ENCODE measurements around the gene EIF2S1. TPM values are rescaled to one million over a fixed set of nuclear protein-coding genes. Genes with fewer than 3 reads are reported as not detected.
"Not testable (repeated sequence)": the region's sequence is repeated elsewhere in the genome, so short reads cannot be mapped to it uniquely, and the experiment has no call there.

The EIF2S1 gene
- total RNA-seq: 10 to 100 TPM; 93.1 to 98.5 TPM
- 10 to 100 TPM; 79.9 to 91.8 TPM for polyA plus RNA-seq (ENCODE audit: insufficient read length in 2 of 2)
- long read RNA-seq, donor 1, full-length matches to known transcripts: 44 of 44 reads
- long read RNA-seq, donor 1, partial matches to known transcripts: 0 of 44 reads
- long read RNA-seq, donor 1, other reads (novel, unspliced or antisense): 0 of 44 reads
- long read RNA-seq, donor 2, full-length matches to known transcripts: 17 of 17 reads
- long read RNA-seq, donor 2, partial matches to known transcripts: 0 of 17 reads
- long read RNA-seq, donor 2, other reads (novel, unspliced or antisense): 0 of 17 reads
- long read RNA-seq, donor 3, full-length matches to known transcripts: 12 of 12 reads
- long read RNA-seq, donor 3, partial matches to known transcripts: 0 of 12 reads
- long read RNA-seq, donor 3, other reads (novel, unspliced or antisense): 0 of 12 reads
- long read RNA-seq, donor 4, full-length matches to known transcripts: 18 of 18 reads
- long read RNA-seq, donor 4, partial matches to known transcripts: 0 of 18 reads
- long read RNA-seq, donor 4, other reads (novel, unspliced or antisense): 0 of 18 reads

DNA sequence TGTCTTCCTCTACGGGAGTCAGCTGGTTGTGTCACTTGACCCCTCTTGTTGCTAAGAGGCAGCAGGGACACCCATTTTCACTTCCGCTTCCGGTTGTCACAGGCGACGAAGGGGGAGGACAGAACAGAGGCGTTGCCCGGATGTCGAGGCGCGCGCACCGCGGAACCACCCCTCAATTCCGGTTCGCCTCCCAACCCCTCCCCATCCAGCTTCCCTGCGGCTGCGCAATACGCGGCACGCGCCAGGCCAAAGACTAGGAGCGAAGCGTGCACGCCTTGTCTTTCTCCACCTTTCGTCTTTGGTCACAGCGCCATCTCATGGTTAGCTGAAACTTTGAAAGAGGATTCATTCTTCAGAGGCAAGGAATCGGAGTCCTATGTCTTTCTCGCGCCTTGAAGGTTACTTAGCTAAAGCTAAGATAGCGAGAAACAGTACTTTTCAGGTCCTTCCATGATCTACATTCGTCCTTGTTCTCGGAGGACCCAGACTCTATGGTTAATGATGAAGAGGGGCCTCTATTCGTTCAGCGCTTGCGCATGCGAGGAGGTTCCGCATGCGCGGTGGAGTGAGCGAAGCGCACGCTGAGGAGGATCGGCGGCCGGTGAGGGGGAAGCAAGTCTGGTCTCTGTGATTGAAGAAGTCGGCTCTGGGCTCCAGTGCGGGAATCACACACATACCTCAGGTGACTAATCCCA, at the start of gene EIF2S1, which contains the start of gene ATP6V1D:
TSS of gene EIF2S1 (plus strand) at position 554 of the 695 bp plus-strand sequence. CDS start 4,440 bp downstream, outside the sequence.
TSS of gene ATP6V1D (minus strand) at position 30 of the 695 bp plus-strand sequence. CDS start 106 bp downstream, outside the sequence.
- Histone ChIP-seq H3K27me3 (ENCODE audit: control insufficient read depth, insufficient read depth, low read length) (no peaks in the 10 kb centered on the region), H3K27ac (ENCODE audit: low read depth, low read length) (peak within 1 kb of the TSS; percentile 91), H3K4me3 (ENCODE audit: low read depth, low read length) (peak within 1 kb of the TSS; percentile 82), H3K36me3 (ENCODE audit: control insufficient read depth, insufficient read depth, low read length) (peaks cover 2% of the 10 kb centered on the region), H3K4me1 (ENCODE audit: control insufficient read depth, insufficient read depth, low read length) (peaks cover 13% of the 10 kb centered on the region), H3K9me3 (ENCODE audit: control insufficient read depth, insufficient read depth, low read length) (no peaks in the 10 kb centered on the region)
- DNase-seq (ENCODE audit: low read depth in 4 of 6, low spot score in 6 of 6): peak; percentile 98 to 100 (median 100)
- under 1% methylated on average over 46 of the region's 47 CpGs for WGBS (ENCODE audit: insufficient coverage)

DNA sequence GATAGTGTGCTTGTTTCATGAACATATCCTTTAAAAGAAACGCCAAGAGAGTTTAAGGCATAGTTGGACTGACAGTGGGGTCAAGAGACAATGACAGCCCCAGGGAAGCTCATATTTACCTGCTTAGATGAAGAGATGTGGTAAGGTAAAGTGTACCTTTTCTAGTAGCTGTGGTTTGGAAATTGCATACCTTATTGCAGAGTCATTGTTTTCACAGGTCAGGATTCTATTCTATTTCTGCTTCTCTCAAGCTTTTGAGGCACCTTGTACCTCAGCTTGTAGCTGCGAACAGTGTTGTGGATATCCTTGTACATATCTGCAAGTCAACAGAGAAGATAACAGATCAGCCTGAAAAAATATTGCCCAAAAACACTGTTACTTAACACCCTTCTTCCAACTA, 48.3 kb upstream of the EIF2S1 start:
- H3K4me3 ChIP-seq (ENCODE audit: low read depth, low read length): no peak overlapping the region
- H3K9me3 ChIP-seq (ENCODE audit: control insufficient read depth, insufficient read depth, low read length): no peaks in the 10 kb centered on the region
- 89% methylated on average over 1 of the region's 2 CpGs for WGBS (ENCODE audit: insufficient coverage)
- H3K27ac ChIP-seq (ENCODE audit: low read depth, low read length): no peak overlapping the region
- no peak for DNase-seq (ENCODE audit: low read depth in 4 of 6, low spot score in 6 of 6)
- peaks cover 8% of the 10 kb centered on the region for H3K36me3 ChIP-seq (ENCODE audit: control insufficient read depth, insufficient read depth, low read length)
- no peaks in the 10 kb centered on the region for H3K27me3 ChIP-seq (ENCODE audit: control insufficient read depth, insufficient read depth, low read length)
- no peaks in the 10 kb centered on the region for H3K4me1 ChIP-seq (ENCODE audit: control insufficient read depth, insufficient read depth, low read length)

DNA sequence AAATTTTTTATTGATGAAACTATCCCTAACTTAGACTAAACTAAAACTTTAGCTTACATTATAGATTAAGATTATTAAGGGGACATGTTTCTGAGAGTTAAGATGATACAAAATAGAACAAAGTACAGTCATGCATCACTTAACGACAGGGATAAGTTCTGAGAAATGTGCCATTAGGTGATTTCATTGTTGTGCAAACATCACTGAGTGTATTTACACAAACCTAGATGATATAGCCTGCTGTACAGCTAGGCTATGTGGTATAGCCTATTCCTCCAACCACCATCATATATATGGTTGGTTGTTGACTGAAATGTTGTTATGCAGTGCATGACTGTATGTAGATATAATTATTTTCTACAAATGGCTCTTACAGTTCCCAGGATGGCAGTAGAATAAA, 47.0 kb upstream of the EIF2S1 start:
- Histone ChIP-seq H3K36me3 (ENCODE audit: control insufficient read depth, insufficient read depth, low read length) (peaks cover 8% of the 10 kb centered on the region), H3K4me3 (ENCODE audit: low read depth, low read length) (no peak overlapping the region), H3K9me3 (ENCODE audit: control insufficient read depth, insufficient read depth, low read length) (no peaks in the 10 kb centered on the region), H3K27ac (ENCODE audit: low read depth, low read length) (no peak overlapping the region), H3K27me3 (ENCODE audit: control insufficient read depth, insufficient read depth, low read length) (no peaks in the 10 kb centered on the region), H3K4me1 (ENCODE audit: control insufficient read depth, insufficient read depth, low read length) (no peaks in the 10 kb centered on the region)
- peak in 1 of 6 donors; percentile 51 for DNase-seq (ENCODE audit: low read depth in 4 of 6, low spot score in 6 of 6)
- no CpG with 5 or more reads among the region's 1 CpG for WGBS (ENCODE audit: insufficient coverage)

DNA sequence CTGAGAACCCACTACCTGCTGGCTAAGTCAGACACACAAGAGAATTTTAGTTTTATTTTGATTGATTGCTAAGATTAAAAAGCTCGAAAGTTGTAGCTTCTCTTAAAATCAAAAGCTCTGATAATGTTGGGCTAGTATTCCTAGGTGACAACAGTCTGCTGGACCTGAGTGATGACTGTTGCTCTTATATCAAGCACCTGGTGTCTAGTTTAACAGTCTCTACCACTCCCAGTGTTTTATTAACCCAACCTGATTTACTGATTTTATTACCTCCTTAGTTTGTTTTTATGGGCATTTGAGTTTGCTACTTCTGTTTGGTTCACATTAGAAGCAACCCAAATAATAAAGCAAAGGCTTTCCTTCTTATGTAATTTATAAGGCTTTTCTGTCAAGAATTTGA, 42.3 kb upstream of the EIF2S1 start:
- Histone ChIP-seq H3K36me3 (ENCODE audit: control insufficient read depth, insufficient read depth, low read length) (peaks cover 10% of the 10 kb centered on the region), H3K9me3 (ENCODE audit: control insufficient read depth, insufficient read depth, low read length) (no peaks in the 10 kb centered on the region), H3K27ac (ENCODE audit: low read depth, low read length) (no peak overlapping the region), H3K4me3 (ENCODE audit: low read depth, low read length) (no peak overlapping the region), H3K4me1 (ENCODE audit: control insufficient read depth, insufficient read depth, low read length) (no peaks in the 10 kb centered on the region), H3K27me3 (ENCODE audit: control insufficient read depth, insufficient read depth, low read length) (no peaks in the 10 kb centered on the region)
- DNase-seq (ENCODE audit: low read depth in 4 of 6, low spot score in 6 of 6): no peak
- WGBS (ENCODE audit: insufficient coverage): 100% methylated on average over 1 of the region's 1 CpG

DNA sequence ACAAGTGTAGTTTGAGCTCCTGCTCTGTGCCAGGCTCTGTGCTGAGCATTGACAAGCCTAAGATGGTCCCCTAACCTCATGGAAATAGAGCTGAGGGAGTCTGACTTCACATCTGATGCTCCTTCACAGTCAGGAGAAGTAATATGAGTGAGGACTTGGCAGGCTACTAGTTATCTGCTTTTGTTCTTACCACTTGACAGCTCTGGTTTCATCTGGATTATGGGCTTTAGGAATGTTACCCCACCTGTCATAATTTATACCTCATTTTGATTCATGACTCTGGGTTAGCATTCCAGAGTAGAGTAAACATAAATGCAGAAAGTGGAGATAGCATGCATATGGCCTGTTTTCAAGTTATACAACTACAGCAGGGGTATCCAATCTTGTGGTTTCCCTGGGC, 41.0 kb upstream of the EIF2S1 start:
- H3K27ac ChIP-seq (ENCODE audit: low read depth, low read length): no peak overlapping the region
- H3K4me1 ChIP-seq (ENCODE audit: control insufficient read depth, insufficient read depth, low read length): no peaks in the 10 kb centered on the region
- H3K27me3 ChIP-seq (ENCODE audit: control insufficient read depth, insufficient read depth, low read length): no peaks in the 10 kb centered on the region
- no peaks in the 10 kb centered on the region for H3K9me3 ChIP-seq (ENCODE audit: control insufficient read depth, insufficient read depth, low read length)
- no peak for DNase-seq (ENCODE audit: low read depth in 4 of 6, low spot score in 6 of 6)
- no peak overlapping the region for H3K4me3 ChIP-seq (ENCODE audit: low read depth, low read length)
- peaks cover 10% of the 10 kb centered on the region for H3K36me3 ChIP-seq (ENCODE audit: control insufficient read depth, insufficient read depth, low read length)

DNA sequence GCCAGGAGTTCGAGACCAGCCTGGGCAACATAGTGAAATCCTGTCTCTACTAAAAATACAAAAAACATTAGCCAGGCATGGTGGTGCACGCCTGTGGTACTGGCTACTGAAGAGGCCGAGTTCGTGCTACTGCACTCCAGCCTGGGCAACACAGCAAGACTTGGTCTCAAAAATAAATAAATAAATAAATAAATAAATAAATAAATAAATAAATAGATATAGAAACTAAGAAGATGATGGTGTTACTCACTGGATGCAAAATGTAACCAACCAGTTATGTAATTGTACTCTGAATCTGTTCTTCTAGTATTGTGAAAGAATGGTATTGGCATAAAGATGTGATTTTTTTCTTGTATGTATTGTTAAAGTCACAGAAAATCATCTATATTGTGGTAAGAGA, 30.5 kb upstream of the EIF2S1 start:
- not testable (repeated sequence) for DNase-seq (ENCODE audit: low read depth in 4 of 6, low spot score in 6 of 6); H3K4me1 ChIP-seq (ENCODE audit: control insufficient read depth, insufficient read depth, low read length); H3K4me3 ChIP-seq (ENCODE audit: low read depth, low read length); H3K36me3 ChIP-seq (ENCODE audit: control insufficient read depth, insufficient read depth, low read length); H3K9me3 ChIP-seq (ENCODE audit: control insufficient read depth, insufficient read depth, low read length); H3K27ac ChIP-seq (ENCODE audit: low read depth, low read length); H3K27me3 ChIP-seq (ENCODE audit: control insufficient read depth, insufficient read depth, low read length)
- WGBS (ENCODE audit: insufficient coverage): no CpG with 5 or more reads among the region's 4 CpGs

DNA sequence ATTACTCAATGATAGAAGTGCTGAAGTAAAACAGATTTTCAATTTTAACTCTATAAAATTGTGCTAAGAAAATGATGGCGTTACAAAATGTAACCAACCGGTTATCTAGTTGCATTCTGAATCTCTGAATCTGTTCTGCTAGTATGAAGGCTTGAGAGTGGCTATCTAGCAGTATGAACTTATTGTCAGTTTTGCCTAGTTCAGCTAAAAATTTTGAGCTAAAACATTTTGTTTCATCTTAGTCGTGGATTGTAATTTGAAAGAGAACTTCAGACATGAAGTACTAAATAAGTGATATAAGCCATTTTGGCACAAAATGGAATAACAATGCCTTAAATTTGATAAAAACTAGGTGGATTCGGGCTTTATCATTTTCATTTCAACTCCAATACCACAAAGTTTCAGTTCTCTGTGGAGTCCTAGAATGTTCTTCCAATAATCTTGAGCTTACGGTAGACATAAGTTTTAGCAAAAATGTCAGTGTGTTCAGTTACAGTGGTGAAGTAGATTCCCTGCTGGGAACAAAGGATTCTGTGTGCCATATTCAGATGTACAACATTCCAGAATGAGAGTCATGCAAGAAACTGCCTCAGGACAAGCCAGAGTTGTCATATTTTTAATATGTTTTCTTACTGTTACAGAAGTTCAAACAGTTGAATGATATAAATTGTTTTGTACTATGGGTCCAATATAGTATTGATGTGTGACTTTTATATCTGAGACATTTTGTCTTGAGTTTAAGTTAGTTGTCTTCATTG, 28.6 kb upstream of the EIF2S1 start:
- no peaks in the 10 kb centered on the region for H3K9me3 ChIP-seq (ENCODE audit: control insufficient read depth, insufficient read depth, low read length)
- DNase-seq (ENCODE audit: low read depth in 4 of 6, low spot score in 6 of 6): no peak
- WGBS (ENCODE audit: insufficient coverage): 94% methylated on average over 2 of the region's 5 CpGs
- H3K27me3 ChIP-seq (ENCODE audit: control insufficient read depth, insufficient read depth, low read length): no peaks in the 10 kb centered on the region
- no peaks in the 10 kb centered on the region for H3K4me1 ChIP-seq (ENCODE audit: control insufficient read depth, insufficient read depth, low read length)
- H3K27ac ChIP-seq (ENCODE audit: low read depth, low read length): no peak overlapping the region
- no peak overlapping the region for H3K4me3 ChIP-seq (ENCODE audit: low read depth, low read length)
- H3K36me3 ChIP-seq (ENCODE audit: control insufficient read depth, insufficient read depth, low read length): peaks cover 4% of the 10 kb centered on the region

DNA sequence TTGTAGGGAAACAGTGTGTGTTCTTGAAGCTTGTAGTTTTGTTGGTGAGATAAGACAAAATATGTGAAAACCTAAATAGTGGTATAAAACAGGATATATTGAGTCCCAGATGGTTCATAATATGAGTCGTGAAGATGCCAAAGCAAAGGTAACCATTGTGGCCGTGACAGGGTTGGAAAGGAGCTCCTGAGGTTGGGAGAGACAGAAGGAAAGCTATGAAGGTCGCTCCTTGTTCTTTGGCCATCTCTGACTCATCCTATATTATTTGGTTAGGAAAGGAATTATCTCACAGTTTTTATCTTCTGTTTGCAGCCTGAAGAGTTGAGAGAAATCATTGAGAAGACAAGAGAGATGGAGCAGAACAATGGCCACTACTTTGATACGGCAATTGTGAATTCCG, 27.7 kb upstream of the EIF2S1 start:
- Histone ChIP-seq H3K9me3 (ENCODE audit: control insufficient read depth, insufficient read depth, low read length) (no peaks in the 10 kb centered on the region), H3K4me3 (ENCODE audit: low read depth, low read length) (no peak overlapping the region), H3K27ac (ENCODE audit: low read depth, low read length) (no peak overlapping the region), H3K27me3 (ENCODE audit: control insufficient read depth, insufficient read depth, low read length) (no peaks in the 10 kb centered on the region), H3K4me1 (ENCODE audit: control insufficient read depth, insufficient read depth, low read length) (no peaks in the 10 kb centered on the region), H3K36me3 (ENCODE audit: control insufficient read depth, insufficient read depth, low read length) (peaks cover 9% of the 10 kb centered on the region)
- WGBS (ENCODE audit: insufficient coverage): 97% methylated on average over 4 of the region's 5 CpGs
- DNase-seq (ENCODE audit: low read depth in 4 of 6, low spot score in 6 of 6): no peak

DNA sequence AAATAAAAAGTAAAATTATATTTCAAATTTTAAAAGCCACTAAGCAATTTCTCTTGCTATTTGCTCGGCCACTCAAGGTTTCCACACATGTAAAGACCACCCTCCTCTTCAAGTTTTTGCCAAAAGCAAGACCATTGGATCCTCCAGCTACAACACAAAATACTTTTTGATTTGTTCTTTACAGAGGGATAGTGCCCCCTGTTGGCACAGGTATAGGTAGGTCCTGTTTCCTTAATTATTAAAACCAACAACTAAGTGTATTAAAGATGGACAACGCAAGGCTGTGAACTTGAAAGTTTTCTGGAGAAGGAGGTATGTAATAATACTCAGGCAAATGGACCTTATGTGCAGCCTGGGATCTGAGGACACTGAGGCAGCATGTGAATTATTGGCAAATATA, 24.3 kb upstream of the EIF2S1 start:
- no CpG with 5 or more reads among the region's 2 CpGs for WGBS (ENCODE audit: insufficient coverage)

More for the DNA sequence above, 24.3 kb upstream of the EIF2S1 start:
- DNase-seq (ENCODE audit: low read depth in 4 of 6, low spot score in 6 of 6): peak in 1 of 6 donors; percentile 71
- Histone ChIP-seq H3K27me3 (ENCODE audit: control insufficient read depth, insufficient read depth, low read length) (no peaks in the 10 kb centered on the region), H3K36me3 (ENCODE audit: control insufficient read depth, insufficient read depth, low read length) (peaks cover 24% of the 10 kb centered on the region), H3K27ac (ENCODE audit: low read depth, low read length) (no peak overlapping the region), H3K4me1 (ENCODE audit: control insufficient read depth, insufficient read depth, low read length) (no peaks in the 10 kb centered on the region), H3K9me3 (ENCODE audit: control insufficient read depth, insufficient read depth, low read length) (no peaks in the 10 kb centered on the region), H3K4me3 (ENCODE audit: low read depth, low read length) (no peak overlapping the region)
